CD14-positive monocyte (primary cell): ENCODE results near the gene PRKAR1B. TPM values are rescaled to one million over a fixed set of nuclear protein-coding genes. Genes with fewer than 3 reads are reported as not detected.

ENCODE experiments used
- DNase-seq, 3 donors: peaks; one replicate each; pipeline ENCODE4 v3.0.0-alpha.2; 2011 to 2022
- H2AFZ ChIP-seq: 2 replicates; pipeline ENCODE4 v1.6.0; 2012; ENCODE audit warnings: mild to moderate bottlenecking, low read depth, low read length, inconsistent platforms; ENCODE audit not compliant: insufficient read depth, poor library complexity, severe bottlenecking
- H3K27ac ChIP-seq, 2 donors: 1 replicate in 1 of 2; 2 replicates in 1 of 2; pipeline ENCODE4 v1.5.1; 2012 to 2013; ENCODE audit warnings: low read length in 2 of 2, control low read depth in 1 of 2, inconsistent platforms in 1 of 2, low read depth in 1 of 2, mild to moderate bottlenecking in 1 of 2
- H3K27me3 ChIP-seq, 2 donors: one replicate each; pipeline versions ENCODE4 v1.6.0 to v1.6.1; 2011 to 2013; ENCODE audit warnings: low read length in 2 of 2; ENCODE audit not compliant: control insufficient read depth in 2 of 2, insufficient read depth in 2 of 2
- H3K36me3 ChIP-seq, 2 donors: replicated peaks in 1 of 2; 1 replicate in 1 of 2; 2 replicates in 1 of 2; pipeline versions ENCODE4 v1.5.1 to v1.6.1; 2012 to 2013; ENCODE audit warnings: low read length in 2 of 2, control low read depth in 1 of 2, inconsistent platforms in 1 of 2, mild to moderate bottlenecking in 1 of 2; ENCODE audit not compliant: insufficient read depth in 2 of 2, control insufficient read depth in 1 of 2
- H3K4me1 ChIP-seq, 2 donors: 1 replicate in 1 of 2; 2 replicates in 1 of 2; pipeline versions ENCODE4 v1.5.1 to v1.6.1; 2012 to 2013; ENCODE audit warnings: low read length in 2 of 2, control low read depth in 1 of 2, inconsistent platforms in 1 of 2, mild to moderate bottlenecking in 1 of 2, moderate library complexity in 1 of 2; ENCODE audit not compliant: insufficient read depth in 2 of 2, control insufficient read depth in 1 of 2
- H3K4me2 ChIP-seq: replicated peaks from 2 replicates; pipeline ENCODE3; 2012; ENCODE audit warnings: low read length, moderate library complexity, mild to moderate bottlenecking; ENCODE audit not compliant: poor library complexity, severe bottlenecking; ENCODE audit errors: extremely low read depth
- H3K4me3 ChIP-seq, 3 experiments: fragments of 200-600 bp in 1 of 3; sonication (generic) in 1 of 3; replicated peaks in 1 of 3; 1 replicate in 2 of 3; 2 replicates in 1 of 3; pipeline ENCODE4 v1.5.1; 2011 to 2013; ENCODE audit warnings: low read length in 3 of 3, mild to moderate bottlenecking in 3 of 3, control low read depth in 2 of 3, low read depth in 2 of 3, inconsistent platforms in 1 of 3, moderate library complexity in 1 of 3
- H3K79me2 ChIP-seq: 2 replicates; pipeline ENCODE4 v1.6.0; 2012; ENCODE audit warnings: mild to moderate bottlenecking, control low read depth, inconsistent platforms, low read length, moderate library complexity; ENCODE audit not compliant: insufficient read depth
- H3K9ac ChIP-seq: 2 replicates; pipeline ENCODE4 v1.6.0; 2017; ENCODE audit warnings: low read length, mild to moderate bottlenecking; ENCODE audit not compliant: insufficient read depth, poor library complexity, severe bottlenecking
- H3K9me3 ChIP-seq, 2 donors: replicated peaks in 1 of 2; 1 replicate in 1 of 2; 2 replicates in 1 of 2; pipeline versions ENCODE4 v1.5.1 to v1.6.1; 2012 to 2013; ENCODE audit warnings: low read length in 2 of 2, control low read depth in 1 of 2; ENCODE audit not compliant: control insufficient read depth in 1 of 2, insufficient read depth in 1 of 2
- H4K20me1 ChIP-seq: 2 replicates; pipeline ENCODE4 v1.6.0; 2012; ENCODE audit warnings: mild to moderate bottlenecking, low read length, control low read depth, moderate library complexity; ENCODE audit not compliant: insufficient read depth
- H3K27ac Mint-ChIP-seq, 7 donors: one replicate each; pipeline ENCODE4 v1.8.0; 2020; ENCODE audit warnings: mild to moderate bottlenecking in 7 of 7, mixed read lengths in 7 of 7, moderate library complexity in 6 of 7, inconsistent platforms in 2 of 7
- H3K27me3 Mint-ChIP-seq, 3 donors: one replicate each; pipeline ENCODE4 v1.8.0; 2021 to 2022; ENCODE audit warnings: low read depth in 3 of 3, mild to moderate bottlenecking in 3 of 3, mixed read lengths in 3 of 3, moderate library complexity in 3 of 3, inconsistent platforms in 1 of 3
- H3K36me3 Mint-ChIP-seq, 2 donors: one replicate each; pipeline ENCODE4 v1.8.0; 2020; ENCODE audit warnings: mixed read lengths in 2 of 2, inconsistent platforms in 1 of 2, mild to moderate bottlenecking in 1 of 2
- H3K4me1 Mint-ChIP-seq: one replicate; pipeline ENCODE4 v1.8.0; 2020; ENCODE audit warnings: mild to moderate bottlenecking, mixed read lengths
- H3K4me3 Mint-ChIP-seq, 2 donors: one replicate each; pipeline ENCODE4 v1.8.0; 2020; ENCODE audit warnings: mild to moderate bottlenecking in 2 of 2, mixed read lengths in 2 of 2, moderate library complexity in 1 of 2
- H3K9me3 Mint-ChIP-seq, 7 donors: one replicate each; pipeline ENCODE4 v1.8.0; 2020 to 2022; ENCODE audit warnings: mixed read lengths in 7 of 7, mild to moderate bottlenecking in 6 of 7, moderate library complexity in 6 of 7, inconsistent platforms in 2 of 7
- WGBS: methylation state at CpG from one replicate; pipeline ENCODE4 v1.1.5; 2013; ENCODE audit warnings: missing lambda C conversion rate; ENCODE audit not compliant: insufficient coverage; 5-methylcytosine and 5-hydroxymethylcytosine counted together
- intact Hi-C, 2 donors: fragments of 100-400 bp; cut with micrococcal nuclease; formaldehyde crosslinking; loops; one replicate each; pipeline versions ENCODE4 v1.15.0 to v1.15.1; 2023
- polyA plus RNA-seq, 3 donors: library from polyadenylated mRNA; depleted of rRNA in 1 of 3; unstranded in 2 of 3; stranded (reverse) in 1 of 3; fragments of 300-500 nt in 2 of 3; fragments of >200 nt in 1 of 3; fragmentation: Illumina TruSeq in 2 of 3; gene quantifications; 1 replicate in 2 of 3; 2 replicates in 1 of 3; pipeline ENCODE4 v1.2.3, GENCODE V29; 2012 to 2021
- TF ChIP-seq, protein P1 (sequence below): fragments of 200-600 bp; IDR thresholded peaks from one replicate; pipeline ENCODE4 v1.8.0; 2022; ENCODE audit warnings: antibody characterized with exemption, mild to moderate bottlenecking

Gene PRKAR1B
- polyA plus RNA-seq, 3 donors = 0.94 to 2.1 (median 1.1) TPM

DNA sequence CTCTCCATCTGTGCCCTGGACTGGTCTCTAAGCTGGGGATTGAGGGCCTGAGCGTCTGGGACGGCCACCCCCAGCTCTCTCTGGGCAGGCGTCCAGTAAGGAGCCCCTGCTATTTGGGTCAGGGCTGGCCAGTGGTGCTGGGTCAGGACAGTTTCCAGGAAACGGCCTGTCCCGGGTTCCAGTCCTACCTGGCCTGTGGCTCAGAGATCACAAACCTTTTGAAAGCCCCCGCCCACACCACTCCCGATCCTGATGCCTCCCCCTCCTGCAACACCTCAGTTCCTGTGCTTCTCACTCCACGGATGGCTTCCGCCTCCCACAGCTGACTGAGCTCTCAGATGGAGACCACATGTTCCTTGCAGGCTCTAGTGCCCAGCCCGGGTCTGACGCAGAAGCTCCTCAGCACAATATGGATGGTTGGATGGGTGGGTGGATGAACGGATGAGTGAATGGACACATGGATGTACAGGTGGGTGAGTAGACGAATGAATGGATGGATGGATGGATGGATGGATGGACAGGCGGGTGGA is 115.7 kb downstream of the PRKAR1B start:
- Mint-ChIP-seq H3K4me1 (peaks cover 18% of the 10 kb centered on the region), H3K4me3 (no peak overlapping the region), H3K9me3 (peaks cover 0 to 1% (median 0%) of the 10 kb centered on the region in 7 donors), H3K27me3 (peaks cover 1 to 5% (median 1%) of the 10 kb centered on the region in 3 donors), H3K36me3 (no peaks in the 10 kb centered on the region), H3K27ac (peak overlapping the region in 4 of 7 donors; percentile 19 to 88 (median 59))
- H3K4me1 ChIP-seq = peaks cover 8 to 17% of the 10 kb centered on the region in 2 donors
- no peak overlapping the region for H3K4me2 ChIP-seq
- no peaks in the 10 kb centered on the region for H3K9me3 ChIP-seq
- no peak overlapping the region for H3K4me3 ChIP-seq
- H2AFZ ChIP-seq = no peak overlapping the region
- no peaks in the 10 kb centered on the region for H4K20me1 ChIP-seq
- TF ChIP-seq, protein P1, sequence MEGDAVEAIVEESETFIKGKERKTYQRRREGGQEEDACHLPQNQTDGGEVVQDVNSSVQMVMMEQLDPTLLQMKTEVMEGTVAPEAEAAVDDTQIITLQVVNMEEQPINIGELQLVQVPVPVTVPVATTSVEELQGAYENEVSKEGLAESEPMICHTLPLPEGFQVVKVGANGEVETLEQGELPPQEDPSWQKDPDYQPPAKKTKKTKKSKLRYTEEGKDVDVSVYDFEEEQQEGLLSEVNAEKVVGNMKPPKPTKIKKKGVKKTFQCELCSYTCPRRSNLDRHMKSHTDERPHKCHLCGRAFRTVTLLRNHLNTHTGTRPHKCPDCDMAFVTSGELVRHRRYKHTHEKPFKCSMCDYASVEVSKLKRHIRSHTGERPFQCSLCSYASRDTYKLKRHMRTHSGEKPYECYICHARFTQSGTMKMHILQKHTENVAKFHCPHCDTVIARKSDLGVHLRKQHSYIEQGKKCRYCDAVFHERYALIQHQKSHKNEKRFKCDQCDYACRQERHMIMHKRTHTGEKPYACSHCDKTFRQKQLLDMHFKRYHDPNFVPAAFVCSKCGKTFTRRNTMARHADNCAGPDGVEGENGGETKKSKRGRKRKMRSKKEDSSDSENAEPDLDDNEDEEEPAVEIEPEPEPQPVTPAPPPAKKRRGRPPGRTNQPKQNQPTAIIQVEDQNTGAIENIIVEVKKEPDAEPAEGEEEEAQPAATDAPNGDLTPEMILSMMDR = no peak
- no peaks in the 10 kb centered on the region for H3K36me3 ChIP-seq
- H3K9ac ChIP-seq = no peak overlapping the region
- WGBS = 79% methylated on average over 11 of the region's 14 CpGs
- DNase-seq = no peak
- no peaks in the 10 kb centered on the region for H3K79me2 ChIP-seq
- H3K27ac ChIP-seq = no peak overlapping the region
- H3K27me3 ChIP-seq = no peaks in the 10 kb centered on the region
- intact Hi-C loops = no loop called here

DNA sequence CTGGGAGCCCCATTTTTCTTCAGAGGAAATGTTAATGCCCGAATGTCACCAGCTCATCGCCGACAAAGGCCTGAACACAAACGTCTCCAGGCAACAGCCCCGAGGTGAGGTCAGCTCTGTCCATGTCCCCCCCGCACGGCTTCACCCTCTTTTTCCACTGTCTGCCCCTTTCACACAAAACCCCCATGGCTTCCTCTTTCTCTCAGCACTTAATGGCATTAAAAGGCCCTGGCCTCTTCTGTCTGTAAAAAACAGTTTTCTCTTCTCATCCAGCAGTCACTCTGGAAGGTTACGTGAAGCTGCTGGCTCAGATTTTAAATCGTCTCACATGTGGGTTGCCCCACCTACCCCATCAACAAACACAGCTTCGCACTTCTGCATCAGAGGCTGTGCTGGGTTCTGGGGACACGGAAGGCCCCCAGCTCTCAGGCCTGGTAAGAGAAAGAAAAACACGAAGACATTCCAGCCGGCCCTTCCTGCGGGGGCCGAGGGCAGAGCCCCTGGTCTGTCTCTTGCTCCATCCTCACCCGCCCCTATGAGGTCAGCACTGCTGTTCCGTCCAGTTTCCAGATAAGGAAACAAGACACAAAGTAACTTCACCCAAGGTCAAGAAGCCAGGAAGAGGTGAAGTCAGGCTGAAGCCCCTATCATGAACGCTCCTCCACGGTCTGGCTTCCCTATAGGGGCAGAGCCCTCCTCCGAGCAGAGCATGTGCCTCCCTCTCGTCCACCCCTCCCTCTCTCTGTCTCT is 116.4 kb downstream of the PRKAR1B start:
- H3K27me3 ChIP-seq = no peaks in the 10 kb centered on the region
- H3K36me3 Mint-ChIP-seq = no peaks in the 10 kb centered on the region
- intact Hi-C loops = no loop called here
- H3K36me3 ChIP-seq = no peaks in the 10 kb centered on the region
- TF ChIP-seq, protein P1 = no peak
- H3K9ac ChIP-seq = peak overlapping the region; percentile 12
- H3K27ac Mint-ChIP-seq = peak overlapping the region; percentile 58 to 88 (median 83)
- peaks cover 18% of the 10 kb centered on the region for H3K4me1 Mint-ChIP-seq
- peak; percentile 17 to 30 (median 21) for DNase-seq
- H3K9me3 Mint-ChIP-seq = peaks cover 0 to 4% (median 2%) of the 10 kb centered on the region in 7 donors
- H3K27me3 Mint-ChIP-seq = peaks cover 1 to 6% (median 1%) of the 10 kb centered on the region in 3 donors
- H3K4me3 ChIP-seq = no peak overlapping the region
- H3K4me2 ChIP-seq = no peak overlapping the region
- no peak overlapping the region for H3K4me3 Mint-ChIP-seq
- H3K9me3 ChIP-seq = peaks cover 0 to 4% of the 10 kb centered on the region in 2 donors
- WGBS = 52% methylated on average over 18 of the region's 21 CpGs
- no peaks in the 10 kb centered on the region for H3K79me2 ChIP-seq
- peaks cover 8 to 19% of the 10 kb centered on the region in 2 donors for H3K4me1 ChIP-seq
- peak overlapping the region in 1 of 2 donors; percentile 48 for H3K27ac ChIP-seq
- H4K20me1 ChIP-seq = no peaks in the 10 kb centered on the region
- peak overlapping the region; percentile 31 for H2AFZ ChIP-seq
